SK-N-SH (cell line): Measurements from ENCODE around the gene GOLGA6L24. TPM values are rescaled to one million over a fixed set of nuclear protein-coding genes. Genes with fewer than 3 reads are reported as not detected.
"Not testable (repeated sequence)": the region's sequence is repeated elsewhere in the genome, so short reads cannot be mapped to it uniquely, and the experiment has no call there.

Experiments used
- CTCF ChIA-PET: fragments of 300-600, 350-600 bp; formaldehyde crosslinking; extraction: SDS; loops from one replicate; lab custom pipeline; 2021; lab: Yijun Ruan, JAX
- POLR2A ChIA-PET: fragments of 350-600 bp; sonication (Branson Sonifier 250); formaldehyde crosslinking; extraction: SDS; loops from one replicate; lab custom pipeline; 2020; ENCODE audit warnings: antibody characterized with exemption, inconsistent platforms; lab: Yijun Ruan, JAX
- DNase-seq: peaks from one replicate; pipeline ENCODE4 v3.0.0; 2012
- H2AFZ ChIP-seq: fragments of 200-600 bp; sonication (generic); 2 replicates; pipeline ENCODE4 v1.8.1; 2016; ENCODE audit warnings: antibody characterized with exemption, mild to moderate bottlenecking, low read depth
- H3F3A ChIP-seq: fragments of 200-600 bp; sonication (generic); replicated peaks from 2 replicates; pipeline ENCODE3; 2016; ENCODE audit warnings: antibody characterized with exemption, mild to moderate bottlenecking; ENCODE audit not compliant: insufficient read depth
- H3K27ac ChIP-seq, 2 experiments: fragments of 200-500 bp in 1 of 2; fragments of 200-600 bp in 1 of 2; sonication (Bioruptor generic) in 1 of 2; sonication (generic), shearing (Covaris generic) in 1 of 2; 2 replicates each; pipeline versions ENCODE4 v1.5.1 to v1.6.1; 2014 to 2016; ENCODE audit warnings: low read depth in 2 of 2, inconsistent platforms in 1 of 2, low read length in 1 of 2, mild to moderate bottlenecking in 1 of 2, mixed read lengths in 1 of 2
- H3K27me3 ChIP-seq: fragments of 200-600 bp; sonication (generic), shearing (Covaris generic); 2 replicates; pipeline ENCODE4 v1.6.1; 2016; ENCODE audit warnings: mixed run types; ENCODE audit not compliant: insufficient read depth
- H3K36me3 ChIP-seq, 2 experiments: fragments of 200-500 bp in 1 of 2; fragments of 200-600 bp in 1 of 2; sonication (Bioruptor generic) in 1 of 2; sonication (generic) in 1 of 2; replicated peaks in 1 of 2; 2 replicates each; pipeline versions ENCODE3 to v1.5.1; 2014 to 2016; ENCODE audit warnings: low read length in 1 of 2, mild to moderate bottlenecking in 1 of 2; ENCODE audit not compliant: insufficient read depth in 2 of 2, control insufficient read depth in 1 of 2
- H3K4me1 ChIP-seq, 2 experiments: fragments of 200-500 bp in 1 of 2; fragments of 200-600 bp in 1 of 2; sonication (Bioruptor generic) in 1 of 2; sonication (generic), shearing (Covaris generic) in 1 of 2; 2 replicates each; pipeline versions ENCODE4 v1.5.1 to v1.6.1; 2014 to 2016; ENCODE audit warnings: low read depth in 1 of 2, low read length in 1 of 2, mixed run types in 1 of 2; ENCODE audit not compliant: insufficient read depth in 2 of 2, control insufficient read depth in 1 of 2
- H3K4me2 ChIP-seq: fragments of 200-600 bp; sonication (generic), shearing (Covaris generic); 2 replicates; pipeline ENCODE4 v1.6.1; 2017; ENCODE audit warnings: mixed run types
- H3K4me3 ChIP-seq, 2 experiments: fragments of 200-500 bp in 1 of 2; fragments of 200-600 bp in 1 of 2; sonication (Bioruptor generic) in 1 of 2; sonication (generic), shearing (Covaris generic) in 1 of 2; 2 replicates each; pipeline versions ENCODE4 v1.5.1 to v1.8.1; 2014 to 2016; ENCODE audit warnings: low read depth in 2 of 2, inconsistent platforms in 1 of 2, low read length in 1 of 2, mild to moderate bottlenecking in 1 of 2, mixed read lengths in 1 of 2, moderate library complexity in 1 of 2
- H3K79me2 ChIP-seq: fragments of 200-600 bp; sonication (generic); 2 replicates; pipeline ENCODE4 v1.8.1; 2017; ENCODE audit warnings: mild to moderate bottlenecking; ENCODE audit not compliant: insufficient read depth
- H3K9ac ChIP-seq: fragments of 200-600 bp; sonication (generic); 2 replicates; pipeline ENCODE4 v1.6.1; 2017; ENCODE audit warnings: mixed run types
- H3K9me2 ChIP-seq: fragments of 200-600 bp; sonication (generic); 2 replicates; pipeline ENCODE4 v1.6.1; 2017; ENCODE audit warnings: mixed run types
- H3K9me3 ChIP-seq: fragments of 200-600 bp; sonication (generic); 2 replicates; pipeline ENCODE4 v1.6.1; 2017; ENCODE audit warnings: mixed run types, mild to moderate bottlenecking, moderate library complexity
- H4K20me1 ChIP-seq: fragments of 200-600 bp; sonication (generic); 2 replicates; pipeline ENCODE4 v1.6.1; 2017; ENCODE audit warnings: mild to moderate bottlenecking, mixed run types; ENCODE audit not compliant: insufficient read depth
- WGBS: methylation state at CpG from one replicate; pipeline ENCODE4 v1.1.6; 2017; ENCODE audit warnings: low lambda C conversion rate; 5-methylcytosine and 5-hydroxymethylcytosine counted together
- polyA plus RNA-seq, 3 experiments: library from polyadenylated mRNA; depleted of rRNA; stranded (reverse); fragments of >200 nt; gene quantifications; 2 replicates each; pipeline ENCODE4 v1.2.3, GENCODE V29; 2012

GOLGA6L24 gene
- polyA plus RNA-seq, 1 of the 3 experiments (the other 2 are of a cell fraction), result not detected

DNA sequence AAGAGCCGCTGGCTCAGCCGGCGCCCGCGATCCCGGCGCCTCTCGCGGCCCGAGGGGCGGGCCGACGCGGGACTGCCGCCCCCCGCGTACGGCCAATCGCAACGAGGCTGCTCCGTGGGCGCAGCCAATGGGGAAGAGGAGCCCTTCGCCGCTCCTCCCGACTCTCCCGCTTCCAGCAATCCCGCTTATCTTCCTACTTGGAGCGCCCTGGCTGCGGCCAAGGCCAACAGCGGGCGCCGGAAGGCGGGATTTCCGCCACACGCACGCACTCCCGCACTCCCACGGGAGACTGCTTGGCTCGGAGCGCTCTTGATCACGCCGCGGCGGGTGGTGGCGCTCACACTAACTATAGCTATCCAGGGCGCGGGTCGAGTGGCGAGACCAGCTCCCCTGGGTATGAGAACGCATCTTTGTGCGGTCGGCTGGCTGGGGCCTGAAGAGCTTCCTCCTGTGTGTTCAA is 35.7 kb downstream of the GOLGA6L24 start, which contains the start of gene HERC2:
Gene HERC2 (minus strand): TSS at position 51 of the 460 bp plus-strand sequence. CDS start 746 bp downstream, outside the sequence.
- no CpG with 5 or more reads among the region's 52 CpGs for WGBS
- H3K27ac ChIP-seq, H3K9me2 ChIP-seq, H2AFZ ChIP-seq, CTCF ChIA-PET, H4K20me1 ChIP-seq, H3K4me1 ChIP-seq, H3K27me3 ChIP-seq, H3K9me3 ChIP-seq, H3K36me3 ChIP-seq, POLR2A ChIA-PET, H3F3A ChIP-seq, DNase-seq: not testable (repeated sequence)
- H3K9ac ChIP-seq, result peak within 1 kb of the TSS; percentile 31; the same call in 1 of the 2 replicates
- peak within 1 kb of the TSS; percentile 44; the same call in 1 of the 2 replicates for H3K4me2 ChIP-seq
- H3K4me3 ChIP-seq, result peak within 1 kb of the TSS; percentile 43 to 48
- peaks cover 26% of the 10 kb centered on the region for H3K79me2 ChIP-seq

DNA sequence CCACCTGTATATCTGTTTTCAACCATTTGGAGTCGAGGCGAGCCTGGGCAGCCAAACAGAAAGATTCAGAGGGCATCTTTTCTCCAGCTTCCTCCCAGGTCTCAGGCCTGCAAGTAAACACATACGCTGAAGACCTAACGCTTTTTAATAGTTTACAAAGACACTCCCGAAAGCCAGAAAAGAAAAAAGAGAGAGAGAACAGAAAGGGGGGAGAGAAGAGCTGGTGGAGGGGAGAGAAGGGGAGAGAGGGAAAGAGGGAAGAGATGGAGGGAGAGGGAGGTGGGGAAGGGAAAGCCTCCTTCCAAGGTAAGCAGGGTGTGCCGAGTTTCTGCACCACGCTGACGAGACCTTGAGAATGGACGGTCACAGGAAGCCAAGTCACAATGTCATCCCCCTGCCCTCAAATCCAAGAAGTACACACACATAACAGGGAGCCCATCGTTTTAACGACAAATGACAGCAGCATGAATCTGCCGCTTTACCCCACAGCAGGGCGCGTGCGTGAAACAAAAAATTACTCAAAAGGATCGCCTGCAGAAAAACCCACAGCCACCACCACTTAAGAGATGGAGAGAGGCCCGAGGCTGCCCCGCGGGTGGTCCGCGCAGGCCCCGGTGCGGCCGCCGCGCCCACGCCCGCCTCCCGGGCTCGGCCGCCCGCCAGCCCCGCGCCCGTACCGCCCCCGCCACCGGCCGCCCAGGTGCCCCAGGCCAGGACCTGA is 36.4 kb downstream of the GOLGA6L24 start:
- H2AFZ ChIP-seq, H3K9me2 ChIP-seq, H4K20me1 ChIP-seq, POLR2A ChIA-PET, H3K36me3 ChIP-seq, H3K27ac ChIP-seq, DNase-seq, H3K4me1 ChIP-seq, H3F3A ChIP-seq, H3K9me3 ChIP-seq, CTCF ChIA-PET, H3K27me3 ChIP-seq: not testable (repeated sequence)
- Histone ChIP-seq H3K79me2 (peaks cover 32% of the 10 kb centered on the region), H3K9ac (peak overlapping the region; percentile 31; the same call in 1 of the 2 replicates), H3K4me3 (peak overlapping the region; percentile 43 to 48), H3K4me2 (peak overlapping the region; percentile 44; the same call in 1 of the 2 replicates)
- 0% methylated on average over 9 of the region's 39 CpGs for WGBS

DNA sequence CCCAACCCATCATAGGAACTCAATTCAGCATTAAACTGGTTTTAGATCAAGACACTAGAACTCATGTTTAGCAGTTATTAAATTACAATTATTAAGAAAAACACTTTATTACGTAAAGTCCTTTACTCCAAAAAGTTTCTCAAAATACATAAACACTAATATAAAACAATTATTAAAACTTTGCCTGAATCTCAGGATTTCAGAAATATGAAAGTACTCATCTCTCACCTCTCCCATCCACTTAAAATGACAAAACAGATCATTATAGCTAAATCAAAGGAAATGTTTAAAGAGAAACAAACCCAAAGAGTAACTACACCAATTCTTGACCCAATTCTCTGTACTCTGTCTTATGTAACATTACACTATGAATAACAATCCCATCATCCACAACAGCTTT is 38.2 kb downstream of the GOLGA6L24 start:
- H3K4me1 ChIP-seq, POLR2A ChIA-PET, H3K36me3 ChIP-seq, H3K4me2 ChIP-seq, H3F3A ChIP-seq, H2AFZ ChIP-seq, H3K27me3 ChIP-seq, DNase-seq, H4K20me1 ChIP-seq, H3K9me2 ChIP-seq, CTCF ChIA-PET, H3K4me3 ChIP-seq, H3K9me3 ChIP-seq, H3K27ac ChIP-seq, H3K9ac ChIP-seq: not testable (repeated sequence)
- WGBS, result 91% methylated on average over 1 of the region's 1 CpG
- H3K79me2 ChIP-seq, result peaks cover 44% of the 10 kb centered on the region

DNA sequence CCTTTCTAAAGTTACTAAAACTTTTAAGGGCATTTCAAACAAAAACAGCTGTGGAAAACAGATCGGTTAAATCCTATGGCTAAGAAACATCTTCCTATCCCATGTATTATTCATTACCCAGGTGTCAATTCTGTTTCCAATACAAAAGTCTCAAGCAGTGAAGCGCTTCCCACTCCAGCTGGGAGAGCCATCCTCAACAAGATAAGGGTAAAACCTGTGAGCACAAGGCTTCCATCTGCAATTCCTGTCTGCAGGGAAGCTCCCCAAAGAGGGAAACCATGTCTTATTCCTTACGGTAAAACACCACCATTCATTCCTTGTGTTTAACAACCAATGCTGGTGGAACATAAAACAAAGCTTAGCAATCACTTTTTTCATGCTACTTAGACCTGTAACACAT is 39.1 kb downstream of the GOLGA6L24 start:
- peaks cover 7 to 12% of the 10 kb centered on the region in 2 experiments for H3K36me3 ChIP-seq
- H3K4me2 ChIP-seq, DNase-seq, CTCF ChIA-PET, H3F3A ChIP-seq, H3K4me3 ChIP-seq, H2AFZ ChIP-seq, POLR2A ChIA-PET, H4K20me1 ChIP-seq, H3K4me1 ChIP-seq, H3K27ac ChIP-seq, H3K27me3 ChIP-seq, H3K9me2 ChIP-seq, H3K9ac ChIP-seq, H3K9me3 ChIP-seq: not testable (repeated sequence)
- no CpG with 5 or more reads among the region's 3 CpGs for whole genome bisulfite sequencing
- H3K79me2 ChIP-seq, result peaks cover 50% of the 10 kb centered on the region

DNA sequence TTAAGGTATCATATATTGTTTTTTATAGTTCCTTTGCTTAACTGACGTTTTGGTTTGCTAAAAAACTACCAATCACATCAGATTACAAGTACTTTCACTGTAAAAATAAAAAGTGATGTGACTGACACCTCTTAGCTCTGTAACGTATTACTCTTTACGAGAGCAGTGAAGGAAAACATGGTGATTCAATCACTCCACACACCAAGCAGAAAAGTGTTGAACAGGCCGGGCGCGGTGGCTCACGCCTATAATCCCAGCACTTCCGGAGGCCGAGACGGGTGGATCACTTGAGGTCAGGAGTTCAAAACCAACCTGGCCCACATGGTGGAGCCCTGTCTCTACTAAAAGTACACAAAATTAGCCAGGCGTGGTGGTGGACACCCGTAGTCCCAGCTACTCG is 39.8 kb downstream of the GOLGA6L24 start:
- H3K9me3 ChIP-seq, H3K9me2 ChIP-seq, DNase-seq, H4K20me1 ChIP-seq, POLR2A ChIA-PET, H3K4me3 ChIP-seq, H3K4me2 ChIP-seq, CTCF ChIA-PET, H3K4me1 ChIP-seq, H3K27ac ChIP-seq, H3K9ac ChIP-seq, H2AFZ ChIP-seq, H3K27me3 ChIP-seq, H3F3A ChIP-seq: not testable (repeated sequence)
- Histone ChIP-seq H3K36me3 (peaks cover 7 to 16% of the 10 kb centered on the region in 2 experiments), H3K79me2 (peaks cover 54% of the 10 kb centered on the region)
- WGBS, result 98% methylated on average over 13 of the region's 13 CpGs

DNA sequence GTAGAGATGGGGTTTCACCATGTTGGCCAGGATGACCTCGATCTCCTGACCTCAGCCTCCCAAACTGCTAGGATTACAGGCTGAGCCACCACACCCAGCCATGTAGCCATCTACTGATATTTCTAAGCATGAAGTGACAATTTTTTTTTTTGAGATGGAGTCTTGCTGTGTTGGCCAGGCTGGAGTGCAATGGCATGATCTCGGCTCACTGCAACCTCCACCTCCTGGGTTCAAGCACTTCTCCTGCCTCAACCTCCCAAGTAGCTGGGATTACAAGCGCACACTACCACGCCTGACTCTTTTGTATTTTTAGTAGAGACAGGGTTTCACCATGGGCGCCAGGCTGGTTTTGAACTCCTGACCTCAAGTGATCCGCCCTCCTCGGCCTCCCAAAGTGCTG is 40.9 kb downstream of the GOLGA6L24 start:
- CTCF ChIA-PET, POLR2A ChIA-PET, H3K4me1 ChIP-seq, H3F3A ChIP-seq, H4K20me1 ChIP-seq, H3K9me3 ChIP-seq, H3K4me3 ChIP-seq, H3K9me2 ChIP-seq, H3K27ac ChIP-seq, H3K9ac ChIP-seq, H3K27me3 ChIP-seq, H3K4me2 ChIP-seq, DNase-seq, H2AFZ ChIP-seq: not testable (repeated sequence)
- H3K36me3 ChIP-seq, result peaks cover 7 to 16% of the 10 kb centered on the region in 2 experiments
- H3K79me2 ChIP-seq, result peaks cover 54% of the 10 kb centered on the region
- WGBS, result 95% methylated on average over 7 of the region's 7 CpGs
